ENCODE measurements around the gene TRIO.

TRIO gene

GRCh38 chr5:14187660-14188059 lies 44.5 kb downstream of the TRIO start:
- DNase-seq (ENCODE audit: extremely low spot score), result no peak
- ChIA-PET CTCF (no interaction called here), POLR2A (no interaction called here)
- TF ChIP-seq ARNT (IDR thresholded peaks at IDR 0.05), result peak; percentile 56; the same call in 1 of the 2 replicates
- TF ChIP-seq L3MBTL2 (conservative IDR thresholded peaks at IDR 0.05), result no peak
- no peak for TF ChIP-seq FOXK2 (IDR thresholded peaks at IDR 0.05)

GRCh38 chr5:14188778-14189177 lies 45.6 kb downstream of the TRIO start:
- TF ChIP-seq FOXK2 (IDR thresholded peaks at IDR 0.05) (no peak), L3MBTL2 (conservative IDR thresholded peaks at IDR 0.05) (no peak), PKNOX1 (IDR thresholded peaks at IDR 0.05) (no peak), TARDBP (IDR thresholded peaks at IDR 0.05) (no peak), BHLHE40 (IDR thresholded peaks at IDR 0.05; ENCODE audit: borderline replicate concordance) (no peak), LEF1 (IDR thresholded peaks at IDR 0.05; ENCODE audit: borderline replicate concordance) (no peak), HDGF (IDR thresholded peaks at IDR 0.05; ENCODE audit: borderline replicate concordance) (no peak), SP1 (IDR thresholded peaks at IDR 0.05) (no peak), ELF4 (IDR thresholded peaks at IDR 0.05) (no peak), FOXM1 (IDR thresholded peaks at IDR 0.05; ENCODE audit: borderline replicate concordance) (no peak), FOXA1 (IDR thresholded peaks at IDR 0.05) (no peak), CTBP1 (IDR thresholded peaks at IDR 0.05; ENCODE audit: borderline replicate concordance) (no peak)
- ChIA-PET CTCF (interaction anchor here (0.6 kb wide), 1 partner anchor 13 kb away, joined by 3 read pairs; no protein-coding TSS in a partner anchor), POLR2A (no interaction called here)
- no peak for DNase-seq (ENCODE audit: extremely low spot score)

GRCh38 chr5:14189680-14190079 lies 46.5 kb downstream of the TRIO start:
- TF ChIP-seq FOXK2 (IDR thresholded peaks at IDR 0.05) (no peak), ZNF384 (IDR thresholded peaks at IDR 0.05) (0 out of 2 replicates have a peak, but pooled peaks have one; percentile 9), CTBP1 (IDR thresholded peaks at IDR 0.05; ENCODE audit: borderline replicate concordance) (no peak)
- ChIA-PET POLR2A (interaction anchor here (1.2 kb wide), 2 partner anchors 10 to 33 kb away, joined by 3 read pairs; no protein-coding TSS in a partner anchor), CTCF (interaction anchor here (0.7 to 1.4 kb wide), 3 partner anchors 44 to 57 kb away, joined by 3 to 4 read pairs (median 3); partner anchors contain the start of gene TRIO)
- DNase-seq (ENCODE audit: extremely low spot score), result no peak

GRCh38 chr5:14190194-14191164 lies 47.3 kb downstream of the TRIO start:
- DNase-seq (ENCODE audit: extremely low spot score), result no peak
- ChIA-PET POLR2A (interaction anchor here (1.2 kb wide), 2 partner anchors 11 to 34 kb away, joined by 3 read pairs; no protein-coding TSS in a partner anchor), CTCF (interaction anchor here (0.8 to 1.4 kb wide), 2 partner anchors 45 to 48 kb away, joined by 3 to 4 read pairs; partner anchors contain the start of gene TRIO)
- TF ChIP-seq LEF1 (IDR thresholded peaks at IDR 0.05; ENCODE audit: borderline replicate concordance) (no peak), FOXK2 (IDR thresholded peaks at IDR 0.05) (no peak), ELF4 (IDR thresholded peaks at IDR 0.05) (no peak), PKNOX1 (IDR thresholded peaks at IDR 0.05) (peak; percentile 50)

GRCh38 chr5:14191325-14191724 lies 48.2 kb downstream of the TRIO start:
- ChIA-PET CTCF (no interaction called here), POLR2A (no interaction called here)
- no peak for DNase-seq (ENCODE audit: extremely low spot score)
- peak; percentile 63 for TF ChIP-seq ZNF384 (IDR thresholded peaks at IDR 0.05)
- TF ChIP-seq FOXK2 (IDR thresholded peaks at IDR 0.05), result no peak

GRCh38 chr5:14193496-14193895 lies 50.4 kb downstream of the TRIO start:
- DNase-seq (ENCODE audit: extremely low spot score), result no peak
- POLR2A ChIA-PET, result interaction anchor here (0.8 kb wide), 1 partner anchor 11 kb away, joined by 4 read pairs; no protein-coding TSS in a partner anchor
- CTCF ChIA-PET, result interaction anchor here (0.6 kb wide), 1 partner anchor 28 kb away, joined by 4 read pairs; no protein-coding TSS in a partner anchor
- no peak for TF ChIP-seq FOXM1 (IDR thresholded peaks at IDR 0.05; ENCODE audit: borderline replicate concordance)
- TF ChIP-seq FOXK2 (IDR thresholded peaks at IDR 0.05), result no peak
- no peak for TF ChIP-seq BHLHE40 (IDR thresholded peaks at IDR 0.05; ENCODE audit: borderline replicate concordance)
- TF ChIP-seq TARDBP (IDR thresholded peaks at IDR 0.05), result no peak
- no peak for TF ChIP-seq CTBP1 (IDR thresholded peaks at IDR 0.05; ENCODE audit: borderline replicate concordance)
- no peak for TF ChIP-seq ARNT (IDR thresholded peaks at IDR 0.05)
- TF ChIP-seq LEF1 (IDR thresholded peaks at IDR 0.05; ENCODE audit: borderline replicate concordance), result no peak
- TF ChIP-seq ZNF384 (IDR thresholded peaks at IDR 0.05), result no peak
- no peak for TF ChIP-seq HDGF (IDR thresholded peaks at IDR 0.05; ENCODE audit: borderline replicate concordance)

GRCh38 chr5:14195588-14195987 lies 52.4 kb downstream of the TRIO start:
- no peak for DNase-seq (ENCODE audit: extremely low spot score)
- TF ChIP-seq FOXM1 (IDR thresholded peaks at IDR 0.05; ENCODE audit: borderline replicate concordance) (no peak), SUZ12 (IDR thresholded peaks at IDR 0.05) (no peak), FOXK2 (IDR thresholded peaks at IDR 0.05) (no peak), ZNF384 (IDR thresholded peaks at IDR 0.05) (no peak), ARNT (IDR thresholded peaks at IDR 0.05) (no peak), TARDBP (IDR thresholded peaks at IDR 0.05) (no peak), PKNOX1 (IDR thresholded peaks at IDR 0.05) (no peak), FOXA1 (IDR thresholded peaks at IDR 0.05) (no peak), NFRKB (IDR thresholded peaks at IDR 0.05) (no peak), ELF4 (IDR thresholded peaks at IDR 0.05) (no peak), BHLHE40 (IDR thresholded peaks at IDR 0.05; ENCODE audit: borderline replicate concordance) (no peak), L3MBTL2 (conservative IDR thresholded peaks at IDR 0.05) (no peak), SP1 (IDR thresholded peaks at IDR 0.05) (no peak), HDGF (IDR thresholded peaks at IDR 0.05; ENCODE audit: borderline replicate concordance) (no peak), CTBP1 (IDR thresholded peaks at IDR 0.05; ENCODE audit: borderline replicate concordance) (no peak)
- ChIA-PET CTCF (no interaction called here), POLR2A (interaction anchor here (0.6 kb wide), 1 partner anchor 39 kb away, joined by 3 read pairs; no protein-coding TSS in a partner anchor)
